Measurements from ENCODE around the gene GPX4. TPM values are rescaled to one million over a fixed set of nuclear protein-coding genes. Genes with fewer than 3 reads are reported as not detected.

Gene GPX4
- total RNA-seq, 1 experiment from 2014 or later = 355 TPM

DNA sequence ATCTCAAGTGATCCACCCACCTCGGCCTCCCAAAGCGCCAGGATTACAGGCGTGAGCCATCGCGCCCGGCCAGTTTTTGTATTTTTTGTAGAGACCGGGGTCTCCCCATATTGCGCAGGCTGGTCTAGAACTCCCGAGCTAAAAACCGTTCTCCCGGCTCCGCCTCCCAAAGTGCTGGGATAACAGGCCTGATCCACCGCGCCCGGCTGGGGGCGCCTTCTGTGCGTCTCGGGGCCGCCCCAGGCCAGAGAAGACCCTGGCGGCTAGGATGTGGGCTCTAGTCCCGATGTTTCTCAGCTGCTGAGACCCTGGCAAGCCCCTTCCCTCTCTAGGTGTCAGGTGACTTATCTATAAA lies 33.2 kb upstream of the GPX4 start:
- Histone ChIP-seq H3K27ac (ENCODE audit: insufficient read length, low read depth, low read length) (no peak overlapping the region), H3T11ph (ENCODE audit: low read length) (no peak overlapping the region), H3K18ac (ENCODE audit: insufficient read length, low read depth, low read length) (peak overlapping the region; percentile 13), H3K23me2 (ENCODE audit: insufficient read length, low read depth, low read length, poor library complexity, severe bottlenecking) (peaks cover 9% of the 10 kb centered on the region), H3K9ac (ENCODE audit: extremely low read depth, insufficient read length, low read length) (no peak overlapping the region), H4K91ac (ENCODE audit: insufficient read length, low read depth, low read length) (no peak overlapping the region), H2BK120ac (ENCODE audit: low read depth, low read length, poor library complexity, severe bottlenecking) (no peak overlapping the region), H3K9me3 (ENCODE audit: control insufficient read depth, low read depth, low read length) (no peaks in the 10 kb centered on the region), H3K79me2 (ENCODE audit: insufficient read depth, low read length) (no peaks in the 10 kb centered on the region), H3K56ac (ENCODE audit: insufficient read length, low read depth, low read length) (no peak overlapping the region), H2AFZ (ENCODE audit: low read length) (no peak overlapping the region), H4K8ac (replicated peaks; ENCODE audit: insufficient read length, low read depth, low read length) (no peak overlapping the region), H3K79me1 (ENCODE audit: insufficient read depth, low read depth, low read length, poor library complexity, severe bottlenecking) (no peaks in the 10 kb centered on the region), H2AK5ac (ENCODE audit: insufficient read length, low read length) (no peak overlapping the region), H3K14ac (ENCODE audit: insufficient read depth, low read length) (peak overlapping the region; percentile 90; the same call in 1 of the 2 replicates), H3K4me2 (ENCODE audit: insufficient read depth, insufficient read length, low read length) (peak overlapping the region; percentile 64), H2BK12ac (ENCODE audit: insufficient read length, low read depth, low read length) (no peak overlapping the region), H3K4me1 (ENCODE audit: insufficient read depth, low read length) (peaks cover 1% of the 10 kb centered on the region; the same call in 1 of the 2 replicates), H3K27me3 (ENCODE audit: insufficient read depth, low read length) (no peaks in the 10 kb centered on the region; the same call in 1 of the 2 replicates), H4K5ac (ENCODE audit: insufficient read length, low read depth, low read length) (no peak overlapping the region), H2BK5ac (ENCODE audit: insufficient read length, low read length) (no peak overlapping the region), H3K23ac (ENCODE audit: insufficient read length, low read depth, low read length) (no peak overlapping the region), H2BK15ac (ENCODE audit: low read depth, low read length) (no peak overlapping the region), H2BK20ac (ENCODE audit: low read depth, low read length, poor library complexity, severe bottlenecking) (no peak overlapping the region), H3K4ac (ENCODE audit: low read depth, low read length) (no peak overlapping the region), H4K20me1 (ENCODE audit: control insufficient read depth, insufficient read depth, insufficient read length) (no peaks in the 10 kb centered on the region)
- H3K4me1 Mint-ChIP-seq = peaks cover 9 to 15% of the 10 kb centered on the region in 2 experiments
- H3K27ac Mint-ChIP-seq = no peak overlapping the region
- TF ChIP-seq, protein P1, sequence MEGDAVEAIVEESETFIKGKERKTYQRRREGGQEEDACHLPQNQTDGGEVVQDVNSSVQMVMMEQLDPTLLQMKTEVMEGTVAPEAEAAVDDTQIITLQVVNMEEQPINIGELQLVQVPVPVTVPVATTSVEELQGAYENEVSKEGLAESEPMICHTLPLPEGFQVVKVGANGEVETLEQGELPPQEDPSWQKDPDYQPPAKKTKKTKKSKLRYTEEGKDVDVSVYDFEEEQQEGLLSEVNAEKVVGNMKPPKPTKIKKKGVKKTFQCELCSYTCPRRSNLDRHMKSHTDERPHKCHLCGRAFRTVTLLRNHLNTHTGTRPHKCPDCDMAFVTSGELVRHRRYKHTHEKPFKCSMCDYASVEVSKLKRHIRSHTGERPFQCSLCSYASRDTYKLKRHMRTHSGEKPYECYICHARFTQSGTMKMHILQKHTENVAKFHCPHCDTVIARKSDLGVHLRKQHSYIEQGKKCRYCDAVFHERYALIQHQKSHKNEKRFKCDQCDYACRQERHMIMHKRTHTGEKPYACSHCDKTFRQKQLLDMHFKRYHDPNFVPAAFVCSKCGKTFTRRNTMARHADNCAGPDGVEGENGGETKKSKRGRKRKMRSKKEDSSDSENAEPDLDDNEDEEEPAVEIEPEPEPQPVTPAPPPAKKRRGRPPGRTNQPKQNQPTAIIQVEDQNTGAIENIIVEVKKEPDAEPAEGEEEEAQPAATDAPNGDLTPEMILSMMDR (conservative IDR thresholded peaks at IDR 0.05) = peak; percentile 53
- H3K9me3 Mint-ChIP-seq = no peaks in the 10 kb centered on the region
- H3K36me3 Mint-ChIP-seq (ENCODE audit: insufficient read depth in 1 of 3, low read depth in 3 of 3) = peaks cover 2 to 20% (median 9%) of the 10 kb centered on the region in 3 experiments
- peaks cover 48% of the 10 kb centered on the region for H3K27me3 Mint-ChIP-seq (ENCODE audit: low read depth)
- WGBS (ENCODE audit: extremely low coverage, insufficient read length, low lambda C conversion rate) = no CpG with 5 or more reads among the region's 21 CpGs
- peak; percentile 73 for DNase-seq
- peak overlapping the region; percentile 48 to 74 for H3K4me3 Mint-ChIP-seq
